GM12878 (cell line): ENCODE data around the gene BIN1. TPM values are rescaled to one million over a fixed set of nuclear protein-coding genes. Genes with fewer than 3 reads are reported as not detected.

ENCODE experiments used
- ATAC-seq: fragments of 200-7000 bp; cut with Tn5 transposase; 3 replicates; pipeline ENCODE4 v1.9.1; 2020; ENCODE audit warnings: mild to moderate bottlenecking, moderate library complexity
- BruUV-seq: library from RNA; stranded (reverse); fragments of 400-500 nt; replicated peaks from 2 replicates; lab custom pipeline; 2021; lab: Mats Ljungman, UMichigan
- CTCF ChIA-PET: fragments of 300-600 bp; sonication (Branson Sonifier 250); formaldehyde crosslinking; extraction: SDS; loops from one replicate; lab custom pipeline; 2021; ENCODE audit warnings: inconsistent platforms; lab: Yijun Ruan, JAX
- POLR2A ChIA-PET: fragments of 350-600 bp; formaldehyde crosslinking; extraction: SDS; loops from one replicate; lab custom pipeline; 2021; ENCODE audit warnings: inconsistent platforms; lab: Charles Lee
- RAD21 ChIA-PET: fragments of 300-600 bp; sonication (Branson Sonifier 250); formaldehyde crosslinking; loops from one replicate; lab custom pipeline; 2023; ENCODE audit warnings: antibody characterized with exemption; ENCODE audit not compliant: unreplicated experiment; lab: Charles Lee
- SMC1A ChIA-PET: fragments of 300-600 bp; sonication (Branson Sonifier 250); formaldehyde crosslinking; loops from one replicate; lab custom pipeline; 2023; ENCODE audit not compliant: unreplicated experiment, uncharacterized antibody; lab: Charles Lee
- DNase-seq: peaks from one replicate; pipeline ENCODE4 v3.0.0-alpha.2; 2011; ENCODE audit warnings: low read depth, low spot score
- FAIRE-seq: peaks from 3 replicates; lab custom pipeline; 2011; peaks lifted over from hg19 to GRCh38; lab: Jason Lieb, UNC
- H2AFZ ChIP-seq: 2 replicates; pipeline ENCODE4 v1.6.0; 2011; ENCODE audit warnings: low read depth, low read length, control low read depth; ENCODE audit not compliant: control insufficient read depth
- H3K27ac ChIP-seq: 2 replicates; pipeline ENCODE4 v1.5.1; 2011; ENCODE audit warnings: control low read depth; ENCODE audit not compliant: control insufficient read depth, insufficient read depth
- H3K27me3 ChIP-seq, 2 experiments: replicated peaks in 1 of 2; 2 replicates each; pipeline versions ENCODE4 v1.6.0 to v1.6.1; 2011; ENCODE audit warnings: low read length in 1 of 2; ENCODE audit not compliant: control insufficient read depth in 2 of 2, insufficient read depth in 2 of 2
- H3K36me3 ChIP-seq, 2 experiments: 2 replicates each; pipeline ENCODE4 v1.5.1; 2011; ENCODE audit warnings: low read length in 1 of 2; ENCODE audit not compliant: control insufficient read depth in 2 of 2, insufficient read depth in 2 of 2
- H3K4me1 ChIP-seq: 2 replicates; pipeline ENCODE4 v1.6.1; 2011; ENCODE audit warnings: mild to moderate bottlenecking, low read length, moderate library complexity, mixed read lengths; ENCODE audit not compliant: control insufficient read depth, insufficient read depth
- H3K4me2 ChIP-seq: 2 replicates; pipeline ENCODE4 v1.6.0; 2011; ENCODE audit warnings: control low read depth; ENCODE audit not compliant: control insufficient read depth, insufficient read depth
- H3K4me3 ChIP-seq: fragments of 200-600 bp; sonication (generic); 2 replicates; pipeline ENCODE4 v1.5.1; 2016
- H3K79me2 ChIP-seq: 2 replicates; pipeline ENCODE4 v1.6.0; 2011; ENCODE audit warnings: low read length; ENCODE audit not compliant: control insufficient read depth, insufficient read depth
- H3K9ac ChIP-seq: 2 replicates; pipeline ENCODE4 v1.8.0; 2011; ENCODE audit warnings: low read length, control low read depth, mixed read lengths; ENCODE audit not compliant: control insufficient read depth, insufficient read depth
- H3K9me3 ChIP-seq: replicated peaks from 3 replicates; pipeline ENCODE4 v1.5.1; 2011; ENCODE audit warnings: mild to moderate bottlenecking, low read length; ENCODE audit not compliant: control insufficient read depth, insufficient read depth
- H4K20me1 ChIP-seq: 2 replicates; pipeline ENCODE4 v1.6.0; 2011; ENCODE audit not compliant: control insufficient read depth, insufficient read depth
- CBX5 ChIP-seq: sonication (generic); IDR thresholded peaks from 2 replicates; pipeline ENCODE4 v1.6.1; 2016; ENCODE audit warnings: low read depth, moderate library complexity, mild to moderate bottlenecking, inconsistent platforms
- CREB1 ChIP-seq: IDR thresholded peaks from 2 replicates; pipeline ENCODE4 v1.6.1; 2012; ENCODE audit warnings: low read depth, mild to moderate bottlenecking, inconsistent platforms
- JUND ChIP-seq: IDR thresholded peaks from 2 replicates; pipeline ENCODE4 v1.6.1; 2012; ENCODE audit warnings: low read depth, mild to moderate bottlenecking, low read length, improper control_type of control experiment, moderate library complexity
- MTA2 ChIP-seq: fragments of 450-650 bp; IDR thresholded peaks from 2 replicates; pipeline ENCODE4 v1.6.1; 2016; ENCODE audit warnings: low read depth, mild to moderate bottlenecking, moderate library complexity
- MTA3 ChIP-seq: IDR thresholded peaks from 2 replicates; pipeline ENCODE4 v1.6.1; 2012; ENCODE audit warnings: low read length, inconsistent platforms, borderline replicate concordance
- PKNOX1 ChIP-seq: fragments of 450-650 bp; IDR thresholded peaks from 2 replicates; pipeline ENCODE4 v1.6.1; 2016; ENCODE audit warnings: mild to moderate bottlenecking
- RAD51 ChIP-seq: fragments of 450-650 bp; IDR thresholded peaks from 2 replicates; pipeline ENCODE4 v1.6.1; 2016; ENCODE audit warnings: moderate library complexity, mild to moderate bottlenecking, inconsistent platforms
- USF2 ChIP-seq: IDR thresholded peaks from 2 replicates; pipeline ENCODE4 v1.6.1; 2011; ENCODE audit warnings: low read depth, low read length, improper control_type of control experiment, borderline replicate concordance
- ZBTB40 ChIP-seq: fragments of 450-650 bp; IDR thresholded peaks from 2 replicates; pipeline ENCODE4 v1.6.1; 2016; ENCODE audit warnings: mild to moderate bottlenecking, moderate library complexity, borderline replicate concordance
- WGBS: methylation state at CpG from one replicate; pipeline ENCODE4 v1.1.6; 2016; ENCODE audit warnings: low lambda C conversion rate; ENCODE audit not compliant: insufficient replicate concordance, insufficient coverage; ENCODE audit errors: missing lambda C conversion rate; 5-methylcytosine and 5-hydroxymethylcytosine counted together
- in situ Hi-C: fragments of 300-500 bp; cut with MboI; formaldehyde crosslinking; loops from 9 replicates; pipeline ENCODE4 v1.14.3; 2018; ENCODE audit warnings: mixed read lengths
- intact Hi-C: fragments of 100-400 bp; cut with micrococcal nuclease; formaldehyde crosslinking; loops from one replicate; pipeline ENCODE4 v1.14.2; 2022; ENCODE audit not compliant: unreplicated experiment
- polyA plus RNA-seq, 11 experiments: library from polyadenylated mRNA; depleted of rRNA in 4 of 11; unstranded in 6 of 11; stranded (reverse) in 5 of 11; fragments of >200 nt; fragmentation: Nextera tagmentation in 4 of 11; fragmentation: Illumina TruSeq in 1 of 11; extraction: Ambion mirVana in 4 of 11; extraction: Trizol in 1 of 11; gene quantifications; 1 replicate in 1 of 11; 2 replicates in 10 of 11; pipeline versions ENCODE4 v1.2.1 to v1.2.3, GENCODE V29; 2011 to 2016; ENCODE audit warnings: inconsistent platforms in 2 of 11, missing spikeins in 2 of 11, low read depth in 1 of 11
- total RNA-seq, 4 experiments: library from RNA; depleted of rRNA in 3 of 4; stranded (reverse); fragments of >200 nt in 3 of 4; fragmentation: Illumina TruSeq in 1 of 4; extraction: Trizol in 1 of 4; gene quantifications; 2 replicates each; pipeline versions ENCODE4 v1.2.1 to v1.2.3, GENCODE V29; 2013 to 2021
- TF ChIP-seq, protein P1 (sequence below): IDR thresholded peaks from 2 replicates; pipeline ENCODE4 v1.6.1; 2012; ENCODE audit warnings: low read depth, low read length, improper control_type of control experiment
- TF ChIP-seq, protein P2 (sequence below): IDR thresholded peaks from 2 replicates; pipeline ENCODE4 v1.6.1; 2012; ENCODE audit warnings: mild to moderate bottlenecking, low read depth, low read length

Gene BIN1
- total and polyA plus RNA-seq, 10 of the 15 experiments (the other 5 are each of a cell fraction or from before 2014, with no cell fraction given) = 0.32 to 21.3 (median 11.2) TPM

- ATAC-seq = no peak
- POLR2A ChIA-PET = no interaction called here
- 71% methylated on average over 19 of the region's 19 CpGs for WGBS
- TF ChIP-seq, protein P1, sequence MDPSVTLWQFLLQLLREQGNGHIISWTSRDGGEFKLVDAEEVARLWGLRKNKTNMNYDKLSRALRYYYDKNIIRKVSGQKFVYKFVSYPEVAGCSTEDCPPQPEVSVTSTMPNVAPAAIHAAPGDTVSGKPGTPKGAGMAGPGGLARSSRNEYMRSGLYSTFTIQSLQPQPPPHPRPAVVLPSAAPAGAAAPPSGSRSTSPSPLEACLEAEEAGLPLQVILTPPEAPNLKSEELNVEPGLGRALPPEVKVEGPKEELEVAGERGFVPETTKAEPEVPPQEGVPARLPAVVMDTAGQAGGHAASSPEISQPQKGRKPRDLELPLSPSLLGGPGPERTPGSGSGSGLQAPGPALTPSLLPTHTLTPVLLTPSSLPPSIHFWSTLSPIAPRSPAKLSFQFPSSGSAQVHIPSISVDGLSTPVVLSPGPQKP = no peak
- no peak for TF ChIP-seq PKNOX1
- TF ChIP-seq MTA3 = no peak
- TF ChIP-seq CREB1 = no peak
- no peak for TF ChIP-seq CBX5
- TF ChIP-seq, protein P2, sequence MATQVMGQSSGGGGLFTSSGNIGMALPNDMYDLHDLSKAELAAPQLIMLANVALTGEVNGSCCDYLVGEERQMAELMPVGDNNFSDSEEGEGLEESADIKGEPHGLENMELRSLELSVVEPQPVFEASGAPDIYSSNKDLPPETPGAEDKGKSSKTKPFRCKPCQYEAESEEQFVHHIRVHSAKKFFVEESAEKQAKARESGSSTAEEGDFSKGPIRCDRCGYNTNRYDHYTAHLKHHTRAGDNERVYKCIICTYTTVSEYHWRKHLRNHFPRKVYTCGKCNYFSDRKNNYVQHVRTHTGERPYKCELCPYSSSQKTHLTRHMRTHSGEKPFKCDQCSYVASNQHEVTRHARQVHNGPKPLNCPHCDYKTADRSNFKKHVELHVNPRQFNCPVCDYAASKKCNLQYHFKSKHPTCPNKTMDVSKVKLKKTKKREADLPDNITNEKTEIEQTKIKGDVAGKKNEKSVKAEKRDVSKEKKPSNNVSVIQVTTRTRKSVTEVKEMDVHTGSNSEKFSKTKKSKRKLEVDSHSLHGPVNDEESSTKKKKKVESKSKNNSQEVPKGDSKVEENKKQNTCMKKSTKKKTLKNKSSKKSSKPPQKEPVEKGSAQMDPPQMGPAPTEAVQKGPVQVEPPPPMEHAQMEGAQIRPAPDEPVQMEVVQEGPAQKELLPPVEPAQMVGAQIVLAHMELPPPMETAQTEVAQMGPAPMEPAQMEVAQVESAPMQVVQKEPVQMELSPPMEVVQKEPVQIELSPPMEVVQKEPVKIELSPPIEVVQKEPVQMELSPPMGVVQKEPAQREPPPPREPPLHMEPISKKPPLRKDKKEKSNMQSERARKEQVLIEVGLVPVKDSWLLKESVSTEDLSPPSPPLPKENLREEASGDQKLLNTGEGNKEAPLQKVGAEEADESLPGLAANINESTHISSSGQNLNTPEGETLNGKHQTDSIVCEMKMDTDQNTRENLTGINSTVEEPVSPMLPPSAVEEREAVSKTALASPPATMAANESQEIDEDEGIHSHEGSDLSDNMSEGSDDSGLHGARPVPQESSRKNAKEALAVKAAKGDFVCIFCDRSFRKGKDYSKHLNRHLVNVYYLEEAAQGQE = no peak
- TF ChIP-seq JUND = no peak
- TF ChIP-seq RAD51 = no peak
- no peak for TF ChIP-seq ZBTB40
- TF ChIP-seq MTA2 = no peak
- no peak for TF ChIP-seq USF2
Observed at GRCh38 chr2:127052771-127053691, 53.9 kb downstream of the BIN1 start.

More at GRCh38 chr2:127052771-127053691, 53.9 kb downstream of the BIN1 start:
- H3K36me3 ChIP-seq = no peaks in the 10 kb centered on the region
- H3K4me2 ChIP-seq = no peak overlapping the region
- CTCF ChIA-PET = interaction anchor here (0.6 to 1.5 kb wide), 5 partner anchors 11 to 167 kb away, joined by 3 to 4 read pairs (median 3); no protein-coding TSS in a partner anchor
- no peak overlapping the region for H3K27ac ChIP-seq
- H3K9me3 ChIP-seq = no peaks in the 10 kb centered on the region
- no peak overlapping the region for H2AFZ ChIP-seq
- intact Hi-C loops = loop anchor here (10.0 kb wide), 1 partner anchor 168 kb away; no protein-coding TSS in a partner anchor
- DNase-seq = no peak
- RAD21 ChIA-PET = interaction anchor here (0.8 to 1.4 kb wide), 4 partner anchors 15 to 186 kb away, joined by 3 to 4 read pairs (median 3); no protein-coding TSS in a partner anchor
- no peaks in the 10 kb centered on the region for H3K27me3 ChIP-seq
- no TSS peak for BruUV-seq
- no peaks in the 10 kb centered on the region for H4K20me1 ChIP-seq
- FAIRE-seq = no peak
- SMC1A ChIA-PET = no interaction called here
- no peaks in the 10 kb centered on the region for H3K79me2 ChIP-seq
- H3K4me3 ChIP-seq = no peak overlapping the region
- H3K4me1 ChIP-seq = no peaks in the 10 kb centered on the region
- no peak overlapping the region for H3K9ac ChIP-seq
- in situ Hi-C loops = no loop called here
